Measurements from ENCODE around the gene IL23A. TPM values are rescaled to one million over a fixed set of nuclear protein-coding genes. Genes with fewer than 3 reads are reported as not detected.

The IL23A gene
- total and polyA plus RNA-seq, 2 experiments from 2014 or later = 0.31 TPM; not detected in 1

DNA sequence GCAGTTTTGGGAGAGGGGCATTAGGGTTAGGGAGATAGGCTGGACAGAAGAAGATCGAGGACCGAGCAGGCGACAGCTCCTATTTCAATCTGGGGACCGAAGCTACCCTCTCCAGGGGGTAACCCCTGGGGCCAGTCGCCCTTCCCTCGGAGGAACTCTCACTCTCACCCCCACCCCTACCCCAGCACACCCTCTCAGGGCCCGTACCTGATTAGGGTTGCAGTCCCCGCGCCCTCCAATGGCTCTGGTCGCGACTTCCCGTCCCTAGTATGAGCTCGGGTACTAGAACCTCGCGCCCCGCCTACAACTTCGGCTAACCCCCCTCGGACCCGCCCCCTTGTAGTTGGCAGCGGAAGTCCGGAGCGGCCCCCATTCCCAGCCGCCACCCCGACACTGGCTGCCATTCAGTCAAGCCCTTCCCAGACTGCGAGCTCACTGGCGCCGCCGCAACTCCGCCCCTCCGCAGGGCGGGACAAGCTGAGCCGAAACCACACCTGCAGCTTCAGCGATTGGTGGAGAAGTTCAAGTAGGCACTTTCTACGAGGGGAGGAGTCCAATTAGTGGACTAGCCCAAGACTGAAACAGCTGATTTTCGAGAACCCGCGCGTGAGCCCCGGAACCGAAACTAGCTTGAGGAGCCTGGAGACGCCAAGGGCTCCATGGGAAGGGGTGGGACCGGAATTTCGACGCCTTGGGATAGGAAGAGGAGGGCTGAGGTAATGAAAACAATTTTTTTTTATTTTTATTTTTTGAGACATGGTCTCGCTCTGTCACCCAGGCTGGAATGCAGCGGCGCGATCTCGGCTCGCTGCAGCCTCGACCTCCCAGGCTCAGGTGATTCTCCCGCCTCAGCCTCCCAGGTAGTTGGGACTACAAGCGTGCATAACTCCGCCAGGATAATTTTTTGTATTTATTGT, 21.4 kb downstream of the IL23A start, which contains the start of gene STAT2:
STAT2 (minus strand) TSS at position 257 of the 917 bp plus-strand sequence. CDS start 3,536 bp downstream, outside the sequence.
- Histone ChIP-seq H2AFZ (peak within 1 kb of the TSS; percentile 95), H3K4me1 (ENCODE audit: insufficient read depth) (peaks cover 23% of the 10 kb centered on the region), H3K9ac (peak within 1 kb of the TSS; percentile 93), H4K20me1 (ENCODE audit: insufficient read depth) (0 out of 2 replicates have a peak, but pooled peaks cover 5% of the 10 kb centered on the region), H3K27ac (peak within 1 kb of the TSS; percentile 93), H3K9me2 (ENCODE audit: insufficient read depth) (no peaks in the 10 kb centered on the region), H3K9me3 (ENCODE audit: low read depth) (no peaks in the 10 kb centered on the region), H3F3A (ENCODE audit: insufficient read depth) (peaks cover 18% of the 10 kb centered on the region), H3K79me2 (ENCODE audit: insufficient read depth) (peaks cover 44% of the 10 kb centered on the region), H3K27me3 (replicated peaks; ENCODE audit: insufficient read depth) (no peaks in the 10 kb centered on the region), H3K36me3 (ENCODE audit: low read depth) (peaks cover 11% of the 10 kb centered on the region), H3K4me2 (ENCODE audit: unreplicated experiment) (peak within 1 kb of the TSS; percentile 96), H3K4me3 (peak within 1 kb of the TSS; percentile 90)
- in situ Hi-C loops (cut with MboI) = no loop called here
- DNase-seq = peak; percentile 100
- WGBS, 2 experiments (ENCODE audit: low coverage in 1 of 2, low lambda C conversion rate in 2 of 2, missing lambda C conversion rate in 2 of 2) = 1 to 2% methylated on average over 44 to 54 of the region's 54 CpGs
- TF ChIP-seq EZH2 (IDR thresholded peaks at IDR 0.05; ENCODE audit: insufficient read depth, poor library complexity, severe bottlenecking) (no peak), EZH2phosphoT487 (IDR thresholded peaks at IDR 0.05; ENCODE audit: insufficient read depth, low read depth) (no peak)

DNA sequence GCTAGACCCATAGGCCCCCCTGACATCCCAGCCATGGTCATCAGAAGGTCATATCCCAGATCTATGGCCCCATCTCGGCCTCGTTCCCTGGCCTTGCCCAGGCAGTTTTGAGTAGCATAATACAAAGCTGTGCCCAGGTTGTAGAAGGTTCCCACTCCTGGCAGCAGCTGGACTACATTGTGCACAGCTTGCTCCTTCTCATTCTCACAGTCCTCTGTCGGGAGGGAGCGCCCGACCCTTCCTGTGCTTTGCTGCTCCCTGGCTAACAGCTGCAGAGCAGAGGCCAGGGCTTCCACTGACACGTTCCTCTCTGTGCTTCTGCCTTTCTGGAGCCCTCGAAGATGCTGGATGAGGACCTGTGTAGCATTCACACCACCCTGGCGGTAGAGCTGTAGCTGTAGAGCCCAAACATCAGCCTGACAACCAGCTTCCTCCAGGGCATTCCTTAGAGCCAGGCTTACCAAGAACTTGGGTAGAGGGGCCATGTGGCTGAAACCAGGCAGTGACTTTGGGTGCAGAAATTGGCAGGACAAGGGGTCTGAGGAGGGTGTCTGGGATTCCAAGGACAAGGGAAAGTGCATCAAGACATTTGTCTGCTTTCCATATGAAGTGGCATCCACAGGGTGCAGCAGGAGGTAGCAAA, 22.9 kb downstream of the IL23A start:
- Histone ChIP-seq H3K27ac (no peak overlapping the region), H3K9me3 (ENCODE audit: low read depth) (no peaks in the 10 kb centered on the region), H3K79me2 (ENCODE audit: insufficient read depth) (peaks cover 31% of the 10 kb centered on the region), H3K9me2 (ENCODE audit: insufficient read depth) (no peaks in the 10 kb centered on the region), H4K20me1 (ENCODE audit: insufficient read depth) (0 out of 2 replicates have a peak, but pooled peaks cover 5% of the 10 kb centered on the region), H3K4me3 (no peak overlapping the region), H3F3A (ENCODE audit: insufficient read depth) (peaks cover 18% of the 10 kb centered on the region), H3K4me1 (ENCODE audit: insufficient read depth) (peaks cover 23% of the 10 kb centered on the region), H3K27me3 (replicated peaks; ENCODE audit: insufficient read depth) (no peaks in the 10 kb centered on the region), H3K4me2 (ENCODE audit: unreplicated experiment) (no peak overlapping the region), H3K36me3 (ENCODE audit: low read depth) (no peaks in the 10 kb centered on the region), H2AFZ (no peak overlapping the region), H3K9ac (no peak overlapping the region)
- no peak for DNase-seq
- TF ChIP-seq EZH2phosphoT487 (IDR thresholded peaks at IDR 0.05; ENCODE audit: insufficient read depth, low read depth) (no peak), EZH2 (IDR thresholded peaks at IDR 0.05; ENCODE audit: insufficient read depth, poor library complexity, severe bottlenecking) (no peak)
- WGBS, 2 experiments (ENCODE audit: low coverage in 1 of 2, low lambda C conversion rate in 2 of 2, missing lambda C conversion rate in 2 of 2) = 58% methylated on average over 8 of the region's 8 CpGs
- in situ Hi-C loops (cut with MboI) = no loop called here

DNA sequence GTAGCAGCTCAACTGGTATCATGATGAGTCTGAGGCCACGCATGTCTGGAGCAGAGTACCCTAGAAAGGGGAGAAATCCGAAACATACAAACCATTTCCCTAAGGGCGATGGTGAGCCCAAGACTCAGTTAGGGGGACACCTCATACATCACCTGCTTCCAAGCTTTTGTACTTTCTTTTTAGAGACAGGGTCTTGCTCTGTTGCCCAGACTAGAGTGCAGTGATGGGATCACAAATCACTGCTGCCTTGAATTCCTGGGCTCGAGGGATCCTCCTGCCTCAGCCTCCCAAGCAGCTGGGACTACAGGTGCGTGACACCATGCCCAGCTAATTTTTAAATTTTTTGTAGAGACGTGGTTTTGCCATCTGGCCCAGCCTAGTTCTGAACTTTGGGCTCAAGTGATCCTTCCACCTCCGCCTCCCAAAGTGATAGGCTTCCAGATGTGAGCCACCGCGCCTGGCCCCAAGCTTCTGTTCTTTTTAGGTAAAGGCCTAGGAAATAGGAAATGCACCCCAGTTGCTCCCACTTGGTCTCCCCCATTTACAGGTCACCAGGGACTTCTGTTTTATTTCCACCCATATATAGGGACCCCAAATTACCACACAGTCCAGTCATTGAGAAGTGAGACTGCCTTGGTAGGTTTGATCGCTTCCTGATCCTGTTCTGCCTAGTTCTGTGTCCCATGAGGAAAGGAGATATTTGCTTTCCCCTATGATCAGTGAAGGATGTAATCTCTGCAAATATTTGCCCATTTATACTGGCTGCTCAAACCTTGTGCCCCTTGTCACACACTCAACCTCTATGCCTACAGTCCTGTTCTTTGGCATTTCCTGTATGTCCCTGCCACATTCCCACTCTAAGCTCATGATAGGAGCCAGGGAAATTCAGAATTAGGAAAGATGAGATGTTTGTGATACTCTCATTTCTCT, 23.7 kb downstream of the IL23A start, which contains the start of gene APOF:
APOF (minus strand) TSS at position 728 of the 930 bp plus-strand sequence; CDS start at position 616, 112 bp downstream.
- Histone ChIP-seq H3K4me1 (ENCODE audit: insufficient read depth) (peaks cover 18% of the 10 kb centered on the region), H3K79me2 (ENCODE audit: insufficient read depth) (peaks cover 23% of the 10 kb centered on the region), H2AFZ (no peak within 1 kb of the TSS), H3K9me2 (ENCODE audit: insufficient read depth) (no peaks in the 10 kb centered on the region), H3K27me3 (replicated peaks; ENCODE audit: insufficient read depth) (no peaks in the 10 kb centered on the region), H4K20me1 (ENCODE audit: insufficient read depth) (0 out of 2 replicates have a peak, but pooled peaks cover 5% of the 10 kb centered on the region), H3K9ac (no peak within 1 kb of the TSS), H3K36me3 (ENCODE audit: low read depth) (no peaks in the 10 kb centered on the region), H3K4me2 (ENCODE audit: unreplicated experiment) (no peak within 1 kb of the TSS), H3K4me3 (no peak within 1 kb of the TSS), H3K27ac (no peak within 1 kb of the TSS), H3K9me3 (ENCODE audit: low read depth) (no peaks in the 10 kb centered on the region), H3F3A (ENCODE audit: insufficient read depth) (peaks cover 18% of the 10 kb centered on the region)
- 68 to 71% methylated on average over 10 of the region's 10 CpGs for WGBS, 2 experiments (ENCODE audit: low coverage in 1 of 2, low lambda C conversion rate in 2 of 2, missing lambda C conversion rate in 2 of 2)
- DNase-seq = no peak
- in situ Hi-C loops (cut with MboI) = no loop called here
- no peak for TF ChIP-seq EZH2 (IDR thresholded peaks at IDR 0.05; ENCODE audit: insufficient read depth, poor library complexity, severe bottlenecking)
- no peak for TF ChIP-seq EZH2phosphoT487 (IDR thresholded peaks at IDR 0.05; ENCODE audit: insufficient read depth, low read depth)

Data from GM23248 (cell line).